H9 (cell line): Measurements from ENCODE around the gene CALN1. TPM values are rescaled to one million over a fixed set of nuclear protein-coding genes. Genes with fewer than 3 reads are reported as not detected.

Experiments
- DNase-seq: peaks from one replicate; pipeline ENCODE4 v3.0.0-alpha.2; 2017
- H2AFZ ChIP-seq: one replicate; pipeline ENCODE4 v1.6.1; 2013; ENCODE audit warnings: mild to moderate bottlenecking, low read length, control low read depth, moderate library complexity
- H2AK5ac ChIP-seq: 2 replicates; pipeline ENCODE4 v1.6.1; 2013; ENCODE audit warnings: low read length, control low read depth, mixed read lengths; ENCODE audit not compliant: insufficient read length
- H2BK120ac ChIP-seq: one replicate; pipeline ENCODE4 v1.6.1; 2013; ENCODE audit warnings: low read depth, mild to moderate bottlenecking, low read length, control low read depth, inconsistent platforms; ENCODE audit not compliant: poor library complexity, severe bottlenecking
- H2BK12ac ChIP-seq: 2 replicates; pipeline ENCODE4 v1.6.1; 2013; ENCODE audit warnings: low read length, control low read depth, mixed read lengths, low read depth; ENCODE audit not compliant: insufficient read length
- H2BK15ac ChIP-seq: 2 replicates; pipeline ENCODE4 v1.6.1; 2013; ENCODE audit warnings: low read depth, low read length, control low read depth
- H2BK20ac ChIP-seq: one replicate; pipeline ENCODE4 v1.6.1; 2013; ENCODE audit warnings: low read depth, mild to moderate bottlenecking, low read length, control low read depth, inconsistent platforms; ENCODE audit not compliant: poor library complexity, severe bottlenecking
- H2BK5ac ChIP-seq: 2 replicates; pipeline ENCODE4 v1.6.1; 2013; ENCODE audit warnings: low read length, control low read depth, mixed read lengths; ENCODE audit not compliant: insufficient read length
- H3K14ac ChIP-seq: 2 replicates; pipeline ENCODE4 v1.6.1; 2013; ENCODE audit warnings: low read length, control low read depth; ENCODE audit not compliant: insufficient read depth
- H3K18ac ChIP-seq: 2 replicates; pipeline ENCODE4 v1.6.1; 2013; ENCODE audit warnings: low read depth, mild to moderate bottlenecking, mixed read lengths, low read length, control low read depth; ENCODE audit not compliant: insufficient read length
- H3K23ac ChIP-seq: 2 replicates; pipeline ENCODE4 v1.6.1; 2013; ENCODE audit warnings: low read length, control low read depth, mixed read lengths, low read depth; ENCODE audit not compliant: insufficient read length
- H3K23me2 ChIP-seq: 2 replicates; pipeline ENCODE4 v1.6.1; 2013; ENCODE audit warnings: low read depth, mild to moderate bottlenecking, mixed read lengths, low read length, control low read depth; ENCODE audit not compliant: insufficient read length, poor library complexity, severe bottlenecking
- H3K27ac ChIP-seq: 2 replicates; pipeline ENCODE4 v1.5.1; 2013; ENCODE audit warnings: low read length, control low read depth, mixed read lengths, low read depth; ENCODE audit not compliant: insufficient read length
- H3K27me3 ChIP-seq: 2 replicates; pipeline ENCODE4 v1.6.1; 2013; ENCODE audit warnings: low read length, control low read depth, inconsistent platforms; ENCODE audit not compliant: insufficient read depth
- H3K4ac ChIP-seq: 2 replicates; pipeline ENCODE4 v1.6.1; 2013; ENCODE audit warnings: low read depth, mild to moderate bottlenecking, control low read depth, inconsistent platforms, low read length, moderate library complexity
- H3K4me1 ChIP-seq: 2 replicates; pipeline ENCODE4 v1.6.1; 2013; ENCODE audit warnings: low read length, control low read depth, inconsistent platforms; ENCODE audit not compliant: insufficient read depth
- H3K4me2 ChIP-seq: 2 replicates; pipeline ENCODE4 v1.6.1; 2013; ENCODE audit warnings: low read length, control low read depth, mixed read lengths; ENCODE audit not compliant: insufficient read length, insufficient read depth
- H3K56ac ChIP-seq: 2 replicates; pipeline ENCODE4 v1.6.1; 2013; ENCODE audit warnings: low read depth, mild to moderate bottlenecking, mixed read lengths, low read length, control low read depth; ENCODE audit not compliant: insufficient read length
- H3K79me1 ChIP-seq: 2 replicates; pipeline ENCODE4 v1.6.1; 2013; ENCODE audit warnings: low read depth, mild to moderate bottlenecking, moderate library complexity, low read length, control low read depth, inconsistent platforms; ENCODE audit not compliant: insufficient read depth, poor library complexity, severe bottlenecking
- H3K79me2 ChIP-seq: 2 replicates; pipeline ENCODE4 v1.6.1; 2013; ENCODE audit warnings: low read length, control low read depth, inconsistent platforms; ENCODE audit not compliant: insufficient read depth
- H3K9ac ChIP-seq: 2 replicates; pipeline ENCODE4 v1.6.1; 2013; ENCODE audit warnings: low read length, control low read depth, mixed read lengths; ENCODE audit not compliant: insufficient read length; ENCODE audit errors: extremely low read depth
- H3K9me3 ChIP-seq: one replicate; pipeline ENCODE4 v1.6.1; 2013; ENCODE audit warnings: low read depth, low read length, inconsistent platforms; ENCODE audit not compliant: control insufficient read depth
- H3T11ph ChIP-seq: one replicate; pipeline ENCODE4 v1.6.1; 2013; ENCODE audit warnings: mild to moderate bottlenecking, low read length, control low read depth, inconsistent platforms
- H4K20me1 ChIP-seq: one replicate; pipeline ENCODE4 v1.6.1; 2013; ENCODE audit not compliant: control insufficient read depth, insufficient read length, insufficient read depth
- H4K5ac ChIP-seq: 2 replicates; pipeline ENCODE4 v1.6.1; 2013; ENCODE audit warnings: low read depth, mild to moderate bottlenecking, mixed read lengths, low read length, control low read depth; ENCODE audit not compliant: insufficient read length
- H4K8ac ChIP-seq: replicated peaks from 2 replicates; pipeline ENCODE4 v1.6.1; 2013; ENCODE audit warnings: low read length, control low read depth, mixed read lengths, low read depth; ENCODE audit not compliant: insufficient read length
- H4K91ac ChIP-seq: 2 replicates; pipeline ENCODE4 v1.6.1; 2013; ENCODE audit warnings: low read depth, mild to moderate bottlenecking, moderate library complexity, mixed read lengths, low read length, control low read depth; ENCODE audit not compliant: insufficient read length
- H3K27ac Mint-ChIP-seq, 3 experiments: 2 replicates in 2 of 3; 3 replicates in 1 of 3; pipeline ENCODE4 v1.8.0; 2020 to 2021; ENCODE audit warnings: mixed read lengths in 3 of 3, mild to moderate bottlenecking in 1 of 3, moderate library complexity in 1 of 3
- H3K27me3 Mint-ChIP-seq: 2 replicates; pipeline ENCODE4 v1.8.0; 2021; ENCODE audit warnings: low read depth, mild to moderate bottlenecking, moderate library complexity, mixed read lengths
- H3K36me3 Mint-ChIP-seq, 3 experiments: 2 replicates in 2 of 3; 3 replicates in 1 of 3; pipeline ENCODE4 v1.8.0; 2020 to 2021; ENCODE audit warnings: low read depth in 3 of 3, mixed read lengths in 3 of 3; ENCODE audit not compliant: insufficient read depth in 1 of 3
- H3K4me1 Mint-ChIP-seq, 2 experiments: 2 replicates each; pipeline ENCODE4 v1.8.0; 2020; ENCODE audit warnings: mixed read lengths in 2 of 2
- H3K4me3 Mint-ChIP-seq, 2 experiments: 2 replicates in 1 of 2; 3 replicates in 1 of 2; pipeline ENCODE4 v1.8.0; 2020 to 2021; ENCODE audit warnings: mild to moderate bottlenecking in 2 of 2, mixed read lengths in 2 of 2, moderate library complexity in 1 of 2
- H3K9me3 Mint-ChIP-seq, 2 experiments: 2 replicates in 1 of 2; 3 replicates in 1 of 2; pipeline ENCODE4 v1.8.0; 2020; ENCODE audit warnings: mild to moderate bottlenecking in 2 of 2, mixed read lengths in 2 of 2, moderate library complexity in 1 of 2
- CTCF ChIP-seq: fragments of 200-600 bp; sonication (generic); conservative IDR thresholded peaks from 3 replicates; pipeline ENCODE4 v1.8.0; 2021; ENCODE audit warnings: antibody characterized with exemption, mild to moderate bottlenecking
- WGBS: extraction: QIAGEN DNeasy Blood & Tissue Kit; methylation state at CpG from one replicate; pipeline ENCODE4 v1.1.7; 2013; ENCODE audit warnings: missing lambda C conversion rate, low lambda C conversion rate, mixed read lengths; ENCODE audit not compliant: insufficient read length; ENCODE audit errors: extremely low coverage; 5-methylcytosine and 5-hydroxymethylcytosine counted together
- total RNA-seq: library from RNA; stranded (reverse); gene quantifications from 2 replicates; pipeline ENCODE4 v1.2.1, GENCODE V29; 2021

CALN1 gene
- total RNA-seq, 1 experiment from 2014 or later: 2.8 TPM

GRCh38 chr7:72017756-72018155, 394.4 kb downstream of the CALN1 start:
- Histone ChIP-seq H2AFZ (no peak overlapping the region), H4K8ac (no peak overlapping the region), H3K4me1 (no peaks in the 10 kb centered on the region), H3K4me2 (no peak overlapping the region), H3K18ac (no peak overlapping the region), H3K23me2 (no peaks in the 10 kb centered on the region), H3K56ac (no peak overlapping the region), H3K79me1 (no peaks in the 10 kb centered on the region), H3K23ac (no peak overlapping the region), H3K4ac (no peak overlapping the region), H3K27me3 (no peaks in the 10 kb centered on the region), H4K20me1 (no peaks in the 10 kb centered on the region), H2BK120ac (no peak overlapping the region), H2BK15ac (no peak overlapping the region), H4K91ac (no peak overlapping the region), H3K14ac (no peak overlapping the region), H3T11ph (no peak overlapping the region), H3K27ac (no peak overlapping the region), H2BK5ac (no peak overlapping the region), H2BK20ac (no peak overlapping the region), H4K5ac (no peak overlapping the region), H2BK12ac (no peak overlapping the region), H3K9ac (no peak overlapping the region), H2AK5ac (no peak overlapping the region), H3K9me3 (no peaks in the 10 kb centered on the region), H3K79me2 (peaks cover 2% of the 10 kb centered on the region; the same call in 1 of the 2 replicates)
- H3K4me1 Mint-ChIP-seq: no peaks in the 10 kb centered on the region
- DNase-seq: no peak
- TF ChIP-seq CTCF: no peak
- no peaks in the 10 kb centered on the region; a peak in 1 of 7 replicates for H3K36me3 Mint-ChIP-seq
- no CpG with 5 or more reads among the region's 6 CpGs for WGBS
- H3K4me3 Mint-ChIP-seq: no peak overlapping the region
- H3K9me3 Mint-ChIP-seq: no peaks in the 10 kb centered on the region; a peak in 1 of 5 replicates
- no peak overlapping the region for H3K27ac Mint-ChIP-seq
- no peaks in the 10 kb centered on the region for H3K27me3 Mint-ChIP-seq
